Ishikawa (cell line): ENCODE results near the gene DARS1.

Source experiments
- CEBPB ChIP-seq: IDR thresholded peaks from 2 replicates; pipeline ENCODE4 v1.6.1; 2012
- CREB1 ChIP-seq: IDR thresholded peaks from 2 replicates; pipeline ENCODE4 v1.6.1; 2012; ENCODE audit warnings: low read depth
- EGR1 ChIP-seq: IDR thresholded peaks from 2 replicates; pipeline ENCODE4 v1.6.1; 2012
- EP300 ChIP-seq: IDR thresholded peaks from 2 replicates; pipeline ENCODE4 v1.6.1; 2012; ENCODE audit warnings: borderline replicate concordance
- FOXM1 ChIP-seq: IDR thresholded peaks from 2 replicates; pipeline ENCODE4 v1.6.1; 2012; ENCODE audit warnings: low read depth, borderline replicate concordance
- MAX ChIP-seq: IDR thresholded peaks from 2 replicates; pipeline ENCODE4 v1.6.1; 2012
- NFIC ChIP-seq: IDR thresholded peaks from 2 replicates; pipeline ENCODE4 v1.6.1; 2012
- RAD21 ChIP-seq: IDR thresholded peaks from 2 replicates; pipeline ENCODE4 v1.6.1; 2012; ENCODE audit warnings: low read depth
- REST ChIP-seq: IDR thresholded peaks from 2 replicates; pipeline ENCODE4 v1.6.1; 2012; ENCODE audit warnings: low read depth, mild to moderate bottlenecking
- TAF1 ChIP-seq: IDR thresholded peaks from 2 replicates; pipeline ENCODE4 v1.6.1; 2012; ENCODE audit warnings: low read depth, mild to moderate bottlenecking
- TCF12 ChIP-seq: IDR thresholded peaks from 2 replicates; pipeline ENCODE4 v1.6.1; 2012; ENCODE audit warnings: low read depth
- TEAD4 ChIP-seq: IDR thresholded peaks from 2 replicates; pipeline ENCODE4 v1.6.1; 2012
- USF1 ChIP-seq: IDR thresholded peaks from 2 replicates; pipeline ENCODE4 v1.6.1; 2012
- YY1 ChIP-seq: IDR thresholded peaks from 2 replicates; pipeline ENCODE4 v1.6.1; 2012; ENCODE audit warnings: low read depth
- ZBTB7A ChIP-seq: IDR thresholded peaks from 2 replicates; pipeline ENCODE4 v1.6.1; 2012; ENCODE audit warnings: low read depth

Gene DARS1

GRCh38 chr2:135874777-135875365 is 110.6 kb downstream of the DARS1 start:
- TF ChIP-seq TEAD4 = no peak
- TF ChIP-seq EGR1 = no peak
- TF ChIP-seq EP300 = no peak
- no peak for TF ChIP-seq USF1
- no peak for TF ChIP-seq CREB1
- TF ChIP-seq YY1 = no peak
- no peak for TF ChIP-seq ZBTB7A
- TF ChIP-seq TCF12 = no peak
- TF ChIP-seq REST = no peak
- no peak for TF ChIP-seq NFIC
- no peak for TF ChIP-seq RAD21
- TF ChIP-seq TAF1 = no peak
- no peak for TF ChIP-seq MAX

GRCh38 chr2:135870571-135870970 is 114.9 kb downstream of the DARS1 start:
- no peak for TF ChIP-seq MAX
- TF ChIP-seq ZBTB7A = no peak
- no peak for TF ChIP-seq USF1
- TF ChIP-seq FOXM1 = no peak
- TF ChIP-seq CREB1 = no peak
- TF ChIP-seq EGR1 = no peak
- no peak for TF ChIP-seq EP300
- no peak for TF ChIP-seq RAD21
- TF ChIP-seq YY1 = no peak
- no peak for TF ChIP-seq TCF12
- TF ChIP-seq NFIC = no peak
- no peak for TF ChIP-seq TAF1
- TF ChIP-seq TEAD4 = no peak
- TF ChIP-seq REST = no peak
- TF ChIP-seq CEBPB = no peak

GRCh38 chr2:135863233-135863632 is 122.2 kb downstream of the DARS1 start:
- TF ChIP-seq TAF1 (no peak), USF1 (no peak), FOXM1 (no peak), ZBTB7A (no peak), EGR1 (no peak), NFIC (no peak), MAX (no peak)

- no peak for TF ChIP-seq TEAD4
- no peak for TF ChIP-seq MAX
- no peak for TF ChIP-seq EP300
- no peak for TF ChIP-seq YY1
- TF ChIP-seq CEBPB = no peak
- no peak for TF ChIP-seq EGR1
- TF ChIP-seq TAF1 = no peak
- no peak for TF ChIP-seq TCF12
- TF ChIP-seq REST = no peak
- TF ChIP-seq ZBTB7A = no peak
Measured at GRCh38 chr2:135862718-135863117, 122.7 kb downstream of the DARS1 start.
